ENCODE results near the gene FBXL17. TPM values are rescaled to one million over a fixed set of nuclear protein-coding genes. Genes with fewer than 3 reads are reported as not detected.

FBXL17 gene
- total RNA-seq, 1 experiment from 2014 or later: 3.5 TPM

DNA sequence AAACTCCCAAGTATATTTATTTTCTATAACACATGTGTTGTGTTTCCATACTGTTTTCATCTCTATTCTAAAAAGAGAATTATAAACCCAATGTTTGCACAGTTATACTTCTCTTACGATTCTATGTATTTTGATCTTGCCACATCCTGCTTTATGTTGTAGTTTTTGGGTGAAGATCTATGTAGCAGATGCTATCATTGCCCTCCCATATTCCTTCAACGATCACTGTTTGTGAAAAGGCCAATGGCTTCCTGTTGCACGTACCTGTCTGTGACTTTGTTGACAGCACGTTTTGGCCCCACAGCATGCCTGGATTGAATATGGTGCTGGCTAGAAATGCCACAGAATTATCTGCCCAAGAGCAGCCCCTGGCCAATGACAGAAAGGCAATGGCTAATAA, 456.7 kb downstream of the FBXL17 start:
- CTCF ChIA-PET: no interaction called here
- POLR2A ChIA-PET: no interaction called here
- H3K36me3 Mint-ChIP-seq: no peaks in the 10 kb centered on the region
- DNase-seq (ENCODE audit: low spot score): no peak
- H3K27ac Mint-ChIP-seq: no peak overlapping the region
- TF ChIP-seq ZNF396 (CRISPR knock-in tag; IDR thresholded peaks at IDR 0.05; ENCODE audit: borderline replicate concordance): no peak
- TF ChIP-seq, protein P1, sequence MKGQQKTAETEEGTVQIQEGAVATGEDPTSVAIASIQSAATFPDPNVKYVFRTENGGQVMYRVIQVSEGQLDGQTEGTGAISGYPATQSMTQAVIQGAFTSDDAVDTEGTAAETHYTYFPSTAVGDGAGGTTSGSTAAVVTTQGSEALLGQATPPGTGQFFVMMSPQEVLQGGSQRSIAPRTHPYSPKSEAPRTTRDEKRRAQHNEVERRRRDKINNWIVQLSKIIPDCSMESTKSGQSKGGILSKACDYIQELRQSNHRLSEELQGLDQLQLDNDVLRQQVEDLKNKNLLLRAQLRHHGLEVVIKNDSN (CRISPR knock-in tag; IDR thresholded peaks at IDR 0.05): no peak
- TF ChIP-seq, protein P2, sequence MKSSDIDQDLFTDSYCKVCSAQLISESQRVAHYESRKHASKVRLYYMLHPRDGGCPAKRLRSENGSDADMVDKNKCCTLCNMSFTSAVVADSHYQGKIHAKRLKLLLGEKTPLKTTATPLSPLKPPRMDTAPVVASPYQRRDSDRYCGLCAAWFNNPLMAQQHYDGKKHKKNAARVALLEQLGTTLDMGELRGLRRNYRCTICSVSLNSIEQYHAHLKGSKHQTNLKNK (CRISPR knock-in tag; IDR thresholded peaks at IDR 0.05): no peak
- TF ChIP-seq, protein P3, sequence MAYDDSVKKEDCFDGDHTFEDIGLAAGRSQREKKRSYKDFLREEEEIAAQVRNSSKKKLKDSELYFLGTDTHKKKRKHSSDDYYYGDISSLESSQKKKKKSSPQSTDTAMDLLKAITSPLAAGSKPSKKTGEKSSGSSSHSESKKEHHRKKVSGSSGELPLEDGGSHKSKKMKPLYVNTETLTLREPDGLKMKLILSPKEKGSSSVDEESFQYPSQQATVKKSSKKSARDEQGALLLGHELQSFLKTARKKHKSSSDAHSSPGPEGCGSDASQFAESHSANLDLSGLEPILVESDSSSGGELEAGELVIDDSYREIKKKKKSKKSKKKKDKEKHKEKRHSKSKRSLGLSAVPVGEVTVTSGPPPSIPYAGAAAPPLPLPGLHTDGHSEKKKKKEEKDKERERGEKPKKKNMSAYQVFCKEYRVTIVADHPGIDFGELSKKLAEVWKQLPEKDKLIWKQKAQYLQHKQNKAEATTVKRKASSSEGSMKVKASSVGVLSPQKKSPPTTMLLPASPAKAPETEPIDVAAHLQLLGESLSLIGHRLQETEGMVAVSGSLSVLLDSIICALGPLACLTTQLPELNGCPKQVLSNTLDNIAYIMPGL (CRISPR knock-in tag; IDR thresholded peaks at IDR 0.05): no peak
- TF ChIP-seq ZNF671 (CRISPR knock-in tag; IDR thresholded peaks at IDR 0.05): no peak
- ATAC-seq: no peak
- H3K4me3 Mint-ChIP-seq: no peak overlapping the region
- H3K9me3 Mint-ChIP-seq: no peaks in the 10 kb centered on the region
- peaks cover 9% of the 10 kb centered on the region; the same call in 1 of the 2 replicates for H3K4me1 Mint-ChIP-seq
- H3K27me3 Mint-ChIP-seq (ENCODE audit: low read depth): no peaks in the 10 kb centered on the region

DNA sequence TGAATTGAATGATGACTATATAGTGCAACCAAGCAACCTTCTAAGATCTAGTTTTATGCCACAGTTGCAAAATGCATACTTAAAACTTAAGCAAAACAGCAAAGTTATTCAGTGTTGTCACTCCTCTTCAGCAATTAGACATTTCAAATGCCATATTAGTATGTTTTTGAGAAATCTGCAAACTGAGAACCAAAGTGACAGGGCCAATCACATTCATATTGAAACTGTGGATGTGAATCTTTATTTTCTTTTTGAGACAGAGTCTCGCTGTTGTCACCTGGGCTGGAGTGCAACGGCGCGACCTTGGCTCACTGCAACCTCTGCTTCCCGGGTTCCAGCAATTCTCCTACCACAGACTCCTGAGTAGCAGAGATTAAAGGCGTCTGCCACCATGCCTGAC, 461.9 kb downstream of the FBXL17 start:
- Mint-ChIP-seq H3K36me3 (no peaks in the 10 kb centered on the region), H3K4me3 (no peak overlapping the region), H3K9me3 (no peaks in the 10 kb centered on the region), H3K27ac (no peak overlapping the region), H3K4me1 (peaks cover 9% of the 10 kb centered on the region), H3K27me3 (ENCODE audit: low read depth) (no peaks in the 10 kb centered on the region)
- TF ChIP-seq NR1H2 (CRISPR knock-in tag; IDR thresholded peaks at IDR 0.05) (no peak), NFE2L1 (CRISPR knock-in tag; IDR thresholded peaks at IDR 0.05) (no peak), ZNF396 (CRISPR knock-in tag; IDR thresholded peaks at IDR 0.05; ENCODE audit: borderline replicate concordance) (no peak)
- TF ChIP-seq, protein P4, sequence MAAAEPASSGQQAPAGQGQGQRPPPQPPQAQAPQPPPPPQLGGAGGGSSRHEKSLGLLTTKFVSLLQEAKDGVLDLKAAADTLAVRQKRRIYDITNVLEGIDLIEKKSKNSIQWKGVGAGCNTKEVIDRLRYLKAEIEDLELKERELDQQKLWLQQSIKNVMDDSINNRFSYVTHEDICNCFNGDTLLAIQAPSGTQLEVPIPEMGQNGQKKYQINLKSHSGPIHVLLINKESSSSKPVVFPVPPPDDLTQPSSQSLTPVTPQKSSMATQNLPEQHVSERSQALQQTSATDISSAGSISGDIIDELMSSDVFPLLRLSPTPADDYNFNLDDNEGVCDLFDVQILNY (CRISPR knock-in tag; IDR thresholded peaks at IDR 0.05): no peak
- ChIA-PET CTCF (no interaction called here), POLR2A (no interaction called here)
- DNase-seq (ENCODE audit: low spot score) (no peak), ATAC-seq (no peak)

DNA sequence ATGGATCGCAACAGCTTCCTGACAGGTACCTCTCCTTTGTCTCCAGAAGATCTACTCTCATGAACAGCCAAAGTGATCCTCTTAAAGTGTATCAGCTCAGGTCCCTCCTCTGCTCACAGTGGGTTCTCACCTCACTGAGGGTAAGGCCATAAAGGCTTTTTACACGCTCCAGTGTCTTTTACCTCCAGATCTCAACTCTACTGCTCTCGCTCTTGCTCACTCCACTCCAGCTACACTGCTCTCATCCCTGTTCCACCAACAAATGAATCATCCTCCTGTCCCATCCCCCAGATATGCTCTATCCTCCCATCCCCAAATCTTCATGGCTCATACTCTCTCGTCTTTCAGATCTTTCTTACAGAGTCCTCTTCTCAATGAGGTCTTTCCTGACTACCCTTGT, 462.5 kb downstream of the FBXL17 start:
- H3K4me3 Mint-ChIP-seq: no peak overlapping the region
- peaks cover 9% of the 10 kb centered on the region for H3K4me1 Mint-ChIP-seq
- H3K27me3 Mint-ChIP-seq (ENCODE audit: low read depth): no peaks in the 10 kb centered on the region
- no peak for ATAC-seq
- H3K27ac Mint-ChIP-seq: no peak overlapping the region
- H3K36me3 Mint-ChIP-seq: no peaks in the 10 kb centered on the region
- no peak for DNase-seq (ENCODE audit: low spot score)
- no peaks in the 10 kb centered on the region for H3K9me3 Mint-ChIP-seq
- ChIA-PET CTCF (no interaction called here), POLR2A (no interaction called here)
- TF ChIP-seq FOXP1 (CRISPR knock-in tag; IDR thresholded peaks at IDR 0.05; ENCODE audit: borderline replicate concordance): no peak
- no peak for TF ChIP-seq ZNF317 (CRISPR knock-in tag; IDR thresholded peaks at IDR 0.05; ENCODE audit: borderline replicate concordance, low read depth)
- no peak for TF ChIP-seq OVOL2 (CRISPR knock-in tag; IDR thresholded peaks at IDR 0.05; ENCODE audit: borderline replicate concordance)
- TF ChIP-seq, protein P5, sequence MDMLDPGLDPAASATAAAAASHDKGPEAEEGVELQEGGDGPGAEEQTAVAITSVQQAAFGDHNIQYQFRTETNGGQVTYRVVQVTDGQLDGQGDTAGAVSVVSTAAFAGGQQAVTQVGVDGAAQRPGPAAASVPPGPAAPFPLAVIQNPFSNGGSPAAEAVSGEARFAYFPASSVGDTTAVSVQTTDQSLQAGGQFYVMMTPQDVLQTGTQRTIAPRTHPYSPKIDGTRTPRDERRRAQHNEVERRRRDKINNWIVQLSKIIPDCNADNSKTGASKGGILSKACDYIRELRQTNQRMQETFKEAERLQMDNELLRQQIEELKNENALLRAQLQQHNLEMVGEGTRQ (CRISPR knock-in tag; IDR thresholded peaks at IDR 0.05): no peak
- TF ChIP-seq, protein P6, sequence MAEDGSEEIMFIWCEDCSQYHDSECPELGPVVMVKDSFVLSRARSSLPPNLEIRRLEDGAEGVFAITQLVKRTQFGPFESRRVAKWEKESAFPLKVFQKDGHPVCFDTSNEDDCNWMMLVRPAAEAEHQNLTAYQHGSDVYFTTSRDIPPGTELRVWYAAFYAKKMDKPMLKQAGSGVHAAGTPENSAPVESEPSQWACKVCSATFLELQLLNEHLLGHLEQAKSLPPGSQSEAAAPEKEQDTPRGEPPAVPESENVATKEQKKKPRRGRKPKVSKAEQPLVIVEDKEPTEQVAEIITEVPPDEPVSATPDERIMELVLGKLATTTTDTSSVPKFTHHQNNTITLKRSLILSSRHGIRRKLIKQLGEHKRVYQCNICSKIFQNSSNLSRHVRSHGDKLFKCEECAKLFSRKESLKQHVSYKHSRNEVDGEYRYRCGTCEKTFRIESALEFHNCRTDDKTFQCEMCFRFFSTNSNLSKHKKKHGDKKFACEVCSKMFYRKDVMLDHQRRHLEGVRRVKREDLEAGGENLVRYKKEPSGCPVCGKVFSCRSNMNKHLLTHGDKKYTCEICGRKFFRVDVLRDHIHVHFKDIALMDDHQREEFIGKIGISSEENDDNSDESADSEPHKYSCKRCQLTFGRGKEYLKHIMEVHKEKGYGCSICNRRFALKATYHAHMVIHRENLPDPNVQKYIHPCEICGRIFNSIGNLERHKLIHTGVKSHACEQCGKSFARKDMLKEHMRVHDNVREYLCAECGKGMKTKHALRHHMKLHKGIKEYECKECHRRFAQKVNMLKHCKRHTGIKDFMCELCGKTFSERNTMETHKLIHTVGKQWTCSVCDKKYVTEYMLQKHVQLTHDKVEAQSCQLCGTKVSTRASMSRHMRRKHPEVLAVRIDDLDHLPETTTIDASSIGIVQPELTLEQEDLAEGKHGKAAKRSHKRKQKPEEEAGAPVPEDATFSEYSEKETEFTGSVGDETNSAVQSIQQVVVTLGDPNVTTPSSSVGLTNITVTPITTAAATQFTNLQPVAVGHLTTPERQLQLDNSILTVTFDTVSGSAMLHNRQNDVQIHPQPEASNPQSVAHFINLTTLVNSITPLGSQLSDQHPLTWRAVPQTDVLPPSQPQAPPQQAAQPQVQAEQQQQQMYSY (CRISPR knock-in tag; IDR thresholded peaks at IDR 0.05): no peak
- TF ChIP-seq, protein P7, sequence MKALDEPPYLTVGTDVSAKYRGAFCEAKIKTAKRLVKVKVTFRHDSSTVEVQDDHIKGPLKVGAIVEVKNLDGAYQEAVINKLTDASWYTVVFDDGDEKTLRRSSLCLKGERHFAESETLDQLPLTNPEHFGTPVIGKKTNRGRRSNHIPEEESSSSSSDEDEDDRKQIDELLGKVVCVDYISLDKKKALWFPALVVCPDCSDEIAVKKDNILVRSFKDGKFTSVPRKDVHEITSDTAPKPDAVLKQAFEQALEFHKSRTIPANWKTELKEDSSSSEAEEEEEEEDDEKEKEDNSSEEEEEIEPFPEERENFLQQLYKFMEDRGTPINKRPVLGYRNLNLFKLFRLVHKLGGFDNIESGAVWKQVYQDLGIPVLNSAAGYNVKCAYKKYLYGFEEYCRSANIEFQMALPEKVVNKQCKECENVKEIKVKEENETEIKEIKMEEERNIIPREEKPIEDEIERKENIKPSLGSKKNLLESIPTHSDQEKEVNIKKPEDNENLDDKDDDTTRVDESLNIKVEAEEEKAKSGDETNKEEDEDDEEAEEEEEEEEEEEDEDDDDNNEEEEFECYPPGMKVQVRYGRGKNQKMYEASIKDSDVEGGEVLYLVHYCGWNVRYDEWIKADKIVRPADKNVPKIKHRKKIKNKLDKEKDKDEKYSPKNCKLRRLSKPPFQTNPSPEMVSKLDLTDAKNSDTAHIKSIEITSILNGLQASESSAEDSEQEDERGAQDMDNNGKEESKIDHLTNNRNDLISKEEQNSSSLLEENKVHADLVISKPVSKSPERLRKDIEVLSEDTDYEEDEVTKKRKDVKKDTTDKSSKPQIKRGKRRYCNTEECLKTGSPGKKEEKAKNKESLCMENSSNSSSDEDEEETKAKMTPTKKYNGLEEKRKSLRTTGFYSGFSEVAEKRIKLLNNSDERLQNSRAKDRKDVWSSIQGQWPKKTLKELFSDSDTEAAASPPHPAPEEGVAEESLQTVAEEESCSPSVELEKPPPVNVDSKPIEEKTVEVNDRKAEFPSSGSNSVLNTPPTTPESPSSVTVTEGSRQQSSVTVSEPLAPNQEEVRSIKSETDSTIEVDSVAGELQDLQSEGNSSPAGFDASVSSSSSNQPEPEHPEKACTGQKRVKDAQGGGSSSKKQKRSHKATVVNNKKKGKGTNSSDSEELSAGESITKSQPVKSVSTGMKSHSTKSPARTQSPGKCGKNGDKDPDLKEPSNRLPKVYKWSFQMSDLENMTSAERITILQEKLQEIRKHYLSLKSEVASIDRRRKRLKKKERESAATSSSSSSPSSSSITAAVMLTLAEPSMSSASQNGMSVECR (CRISPR knock-in tag; IDR thresholded peaks at IDR 0.05; ENCODE audit: borderline replicate concordance): no peak
- TF ChIP-seq, protein P8, sequence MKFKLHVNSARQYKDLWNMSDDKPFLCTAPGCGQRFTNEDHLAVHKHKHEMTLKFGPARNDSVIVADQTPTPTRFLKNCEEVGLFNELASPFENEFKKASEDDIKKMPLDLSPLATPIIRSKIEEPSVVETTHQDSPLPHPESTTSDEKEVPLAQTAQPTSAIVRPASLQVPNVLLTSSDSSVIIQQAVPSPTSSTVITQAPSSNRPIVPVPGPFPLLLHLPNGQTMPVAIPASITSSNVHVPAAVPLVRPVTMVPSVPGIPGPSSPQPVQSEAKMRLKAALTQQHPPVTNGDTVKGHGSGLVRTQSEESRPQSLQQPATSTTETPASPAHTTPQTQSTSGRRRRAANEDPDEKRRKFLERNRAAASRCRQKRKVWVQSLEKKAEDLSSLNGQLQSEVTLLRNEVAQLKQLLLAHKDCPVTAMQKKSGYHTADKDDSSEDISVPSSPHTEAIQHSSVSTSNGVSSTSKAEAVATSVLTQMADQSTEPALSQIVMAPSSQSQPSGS (CRISPR knock-in tag; IDR thresholded peaks at IDR 0.05; ENCODE audit: borderline replicate concordance, low read depth): no peak
- TF ChIP-seq TEAD4 (CRISPR knock-in tag; IDR thresholded peaks at IDR 0.05): no peak
- TF ChIP-seq FOXK1 (CRISPR knock-in tag; IDR thresholded peaks at IDR 0.05): no peak
- TF ChIP-seq SOX15 (CRISPR knock-in tag; IDR thresholded peaks at IDR 0.05): no peak

Data from WTC11 (cell line).